Esophagus (tissue), 2 donors: ENCODE data around the gene CKM. TPM values are rescaled to one million over a fixed set of nuclear protein-coding genes. Genes with fewer than 3 reads are reported as not detected.

ENCODE experiments used
- H3K27ac ChIP-seq, 2 donors: one replicate each; pipeline ENCODE4 v1.5.1; 2013; ENCODE audit warnings: low read depth in 2 of 2, mild to moderate bottlenecking in 2 of 2, inconsistent platforms in 1 of 2, low read length in 1 of 2, moderate library complexity in 1 of 2
- H3K27me3 ChIP-seq, 2 donors: one replicate each; pipeline ENCODE4 v1.6.1; 2013; ENCODE audit warnings: low read length in 2 of 2, control low read depth in 1 of 2, mild to moderate bottlenecking in 1 of 2; ENCODE audit not compliant: insufficient read depth in 2 of 2, control insufficient read depth in 1 of 2
- H3K36me3 ChIP-seq, 2 donors: one replicate each; pipeline ENCODE4 v1.6.1; 2013; ENCODE audit warnings: low read length in 1 of 2; ENCODE audit not compliant: control insufficient read depth in 2 of 2, insufficient read depth in 2 of 2
- H3K4me1 ChIP-seq, 2 donors: one replicate each; pipeline ENCODE4 v1.6.1; 2013; ENCODE audit warnings: low read length in 1 of 2; ENCODE audit not compliant: control insufficient read depth in 2 of 2, insufficient read depth in 2 of 2
- H3K4me3 ChIP-seq, 2 donors: one replicate each; pipeline ENCODE4 v1.5.1; 2013; ENCODE audit warnings: low read length in 2 of 2, mild to moderate bottlenecking in 2 of 2, low read depth in 1 of 2, moderate library complexity in 1 of 2
- H3K9me3 ChIP-seq, 2 donors: one replicate each; pipeline ENCODE4 v1.6.1; 2013; ENCODE audit warnings: mild to moderate bottlenecking in 2 of 2, low read depth in 1 of 2, low read length in 1 of 2, moderate library complexity in 1 of 2; ENCODE audit not compliant: control insufficient read depth in 2 of 2, insufficient read depth in 1 of 2
- WGBS, 2 donors: extraction: QIAGEN DNeasy Blood & Tissue Kit; methylation state at CpG; one replicate each; pipeline ENCODE4 v1.1.7; 2013; 5-methylcytosine and 5-hydroxymethylcytosine counted together
- polyA plus RNA-seq, 2 donors: library from polyadenylated mRNA; stranded (reverse); fragments of 200-250 nt; gene quantifications; one replicate each; pipeline ENCODE4 v1.2.3, GENCODE V29; 2013
- donor health status: healthy with polysubstance abuse.
- donor health status: Bipolar disorder and iron deficiency.

Gene CKM
- polyA plus RNA-seq, 2 donors = 0.14 to 0.74 TPM

- H3K9me3 ChIP-seq = peaks cover 0 to 4% of the 10 kb centered on the region in 2 donors
- WGBS, 2 donors = 89 to 91% methylated on average over 11 of the region's 11 CpGs
- H3K4me1 ChIP-seq = peaks cover 0 to 2% of the 10 kb centered on the region in 2 donors
- H3K27me3 ChIP-seq = no peaks in the 10 kb centered on the region
- peaks cover 0 to 39% of the 10 kb centered on the region in 2 donors for H3K36me3 ChIP-seq
- H3K27ac ChIP-seq = no peak overlapping the region
- no peak overlapping the region for H3K4me3 ChIP-seq
These were observed 34.7 kb upstream of the CKM start for GRCh38 chr19:45357445-45357783.

GRCh38 chr19:45356760-45357444 lies 34.2 kb upstream of the CKM start:
- Histone ChIP-seq H3K4me1 (peaks cover 0 to 2% of the 10 kb centered on the region in 2 donors), H3K27me3 (no peaks in the 10 kb centered on the region), H3K4me3 (no peak overlapping the region), H3K27ac (no peak overlapping the region), H3K9me3 (peaks cover 0 to 4% of the 10 kb centered on the region in 2 donors), H3K36me3 (peaks cover 4 to 41% of the 10 kb centered on the region in 2 donors)
- 87 to 88% methylated on average over 20 of the region's 20 CpGs for WGBS, 2 donors

- no peak overlapping the region for H3K27ac ChIP-seq
- peaks cover 0 to 4% of the 10 kb centered on the region in 2 donors for H3K9me3 ChIP-seq
- peaks cover 7 to 44% of the 10 kb centered on the region in 2 donors for H3K36me3 ChIP-seq
- no peaks in the 10 kb centered on the region for H3K27me3 ChIP-seq
- WGBS, 2 donors = 96 to 97% methylated on average over 9 of the region's 9 CpGs
- no peak overlapping the region for H3K4me3 ChIP-seq
- peaks cover 0 to 2% of the 10 kb centered on the region in 2 donors for H3K4me1 ChIP-seq
These were observed 33.2 kb upstream of the CKM start for GRCh38 chr19:45355910-45356309.

- no peaks in the 10 kb centered on the region for H3K27me3 ChIP-seq
- no peak overlapping the region for H3K4me3 ChIP-seq
- peaks cover 0 to 2% of the 10 kb centered on the region in 2 donors for H3K4me1 ChIP-seq
- peaks cover 7 to 45% of the 10 kb centered on the region in 2 donors for H3K36me3 ChIP-seq
- H3K9me3 ChIP-seq = peaks cover 0 to 4% of the 10 kb centered on the region in 2 donors
- 95 to 97% methylated on average over 9 of the region's 9 CpGs for WGBS, 2 donors
- H3K27ac ChIP-seq = no peak overlapping the region
These were observed 32.7 kb upstream of the CKM start for GRCh38 chr19:45355402-45355801.

GRCh38 chr19:45354241-45354842 lies 31.7 kb upstream of the CKM start:
- 89 to 90% methylated on average over 11 of the region's 11 CpGs for WGBS, 2 donors
- no peak overlapping the region for H3K4me3 ChIP-seq
- no peaks in the 10 kb centered on the region for H3K27me3 ChIP-seq
- peaks cover 7 to 49% of the 10 kb centered on the region in 2 donors for H3K36me3 ChIP-seq
- peaks cover 0 to 2% of the 10 kb centered on the region in 2 donors for H3K4me1 ChIP-seq
- H3K27ac ChIP-seq = no peak overlapping the region
- peaks cover 0 to 4% of the 10 kb centered on the region in 2 donors for H3K9me3 ChIP-seq

- Histone ChIP-seq H3K4me3 (no peak overlapping the region), H3K27me3 (no peaks in the 10 kb centered on the region), H3K36me3 (peaks cover 7 to 46% of the 10 kb centered on the region in 2 donors), H3K27ac (no peak overlapping the region), H3K9me3 (peaks cover 0 to 4% of the 10 kb centered on the region in 2 donors), H3K4me1 (peaks cover 0 to 2% of the 10 kb centered on the region in 2 donors)
- 91 to 94% methylated on average over 17 to 20 of the region's 20 CpGs for WGBS, 2 donors
These were observed 30.5 kb upstream of the CKM start for GRCh38 chr19:45352914-45353796.

GRCh38 chr19:45352471-45352870 lies 29.8 kb upstream of the CKM start:
- H3K27me3 ChIP-seq = no peaks in the 10 kb centered on the region
- H3K9me3 ChIP-seq = peaks cover 0 to 4% of the 10 kb centered on the region in 2 donors
- peaks cover 0 to 2% of the 10 kb centered on the region in 2 donors for H3K4me1 ChIP-seq
- H3K27ac ChIP-seq = no peak overlapping the region
- 86 to 88% methylated on average over 20 of the region's 20 CpGs for WGBS, 2 donors
- no peak overlapping the region for H3K4me3 ChIP-seq
- H3K36me3 ChIP-seq = peaks cover 7 to 49% of the 10 kb centered on the region in 2 donors

GRCh38 chr19:45352062-45352461 lies 29.4 kb upstream of the CKM start:
- peaks cover 0 to 4% of the 10 kb centered on the region in 2 donors for H3K9me3 ChIP-seq
- no peaks in the 10 kb centered on the region for H3K27me3 ChIP-seq
- H3K4me1 ChIP-seq = peaks cover 0 to 2% of the 10 kb centered on the region in 2 donors
- no peak overlapping the region for H3K4me3 ChIP-seq
- no peak overlapping the region for H3K27ac ChIP-seq
- 89 to 90% methylated on average over 15 of the region's 15 CpGs for WGBS, 2 donors
- peaks cover 7 to 49% of the 10 kb centered on the region in 2 donors for H3K36me3 ChIP-seq

GRCh38 chr19:45351401-45351952 lies 28.8 kb upstream of the CKM start:
- Histone ChIP-seq H3K4me1 (peaks cover 0 to 2% of the 10 kb centered on the region in 2 donors), H3K27me3 (no peaks in the 10 kb centered on the region), H3K9me3 (peaks cover 0 to 4% of the 10 kb centered on the region in 2 donors), H3K36me3 (peaks cover 7 to 46% of the 10 kb centered on the region in 2 donors), H3K4me3 (no peak overlapping the region), H3K27ac (no peak overlapping the region)
- WGBS, 2 donors = 72 to 78% methylated on average over 13 of the region's 13 CpGs
